SHP77 treated with DMSO at 0.1 percent for 48 hours (cell line): ENCODE measurements around the gene AGBL4.
A peak's percentile ranks its signal among the peaks of the same experiment; 100 is the strongest.

Experiments used
- DNase-seq: peaks from one replicate; lab custom pipeline; 2025; lab: John Stamatoyannopoulos, UW

AGBL4 gene

DNA sequence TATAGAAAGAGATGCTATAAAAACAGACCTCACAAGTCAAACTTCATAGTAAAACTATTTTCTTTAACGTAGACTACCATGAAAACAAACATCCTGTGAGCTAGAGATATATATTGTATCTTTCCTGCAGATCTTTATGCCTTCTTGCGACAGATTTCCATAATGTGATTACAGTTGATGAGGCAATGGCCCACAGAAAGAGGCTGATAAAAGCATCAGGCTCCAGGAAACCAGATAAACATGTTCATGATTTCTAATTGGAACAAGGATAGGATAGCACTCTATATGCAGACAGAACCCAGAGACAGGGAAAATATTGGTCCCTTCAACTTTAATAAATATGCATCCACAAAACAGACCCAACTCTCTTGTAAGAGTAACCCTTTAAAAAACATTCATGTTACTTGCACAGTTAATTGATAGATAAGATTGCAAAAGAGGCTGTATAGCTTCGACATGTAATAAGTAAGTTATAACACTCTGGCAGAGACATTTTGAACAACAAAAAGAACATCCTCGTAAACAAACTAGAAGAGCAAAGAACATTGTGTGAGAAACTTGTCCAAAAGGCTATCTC, 329.4 kb downstream of the AGBL4 start:
- DNase-seq: no peak

DNA sequence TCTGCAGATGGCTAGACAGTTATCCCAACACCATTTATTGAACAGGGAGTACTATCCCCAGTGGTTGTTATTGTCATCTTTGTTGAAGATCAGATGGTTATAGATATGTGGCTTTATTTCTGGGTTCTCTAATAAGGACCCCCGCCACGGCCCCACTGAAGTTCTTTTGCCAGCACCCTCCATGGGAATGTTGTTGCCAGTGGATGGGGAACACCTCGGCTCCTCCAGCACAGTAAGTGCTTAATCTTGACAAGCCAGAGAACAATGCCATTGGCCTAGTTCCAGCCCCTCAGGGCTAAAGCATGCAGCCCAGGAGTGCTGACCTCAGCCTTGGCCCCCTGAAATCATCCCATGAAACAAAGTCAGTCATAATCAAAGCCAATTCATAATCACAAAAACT, 337.6 kb downstream of the AGBL4 start:
- DNase-seq: no peak

DNA sequence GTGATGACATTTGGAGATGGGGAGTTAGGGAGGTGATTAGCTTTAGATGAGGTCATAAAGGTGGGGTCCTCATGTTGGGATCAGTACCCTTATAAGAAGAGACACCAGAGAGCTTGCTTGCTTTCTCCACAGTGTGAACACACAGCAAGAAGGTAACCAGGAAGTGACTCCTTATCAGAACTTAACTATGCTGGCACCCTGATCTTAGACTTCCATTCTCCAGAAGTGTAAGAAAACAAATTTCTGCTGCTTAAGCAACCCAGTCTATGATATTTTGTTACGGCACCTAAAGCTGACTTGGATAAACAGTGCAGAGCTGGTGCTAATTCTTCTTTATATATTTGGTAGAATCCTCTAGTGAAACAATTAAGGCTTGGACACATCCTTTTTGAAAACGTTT, 346.0 kb downstream of the AGBL4 start:
- no peak for DNase-seq

DNA sequence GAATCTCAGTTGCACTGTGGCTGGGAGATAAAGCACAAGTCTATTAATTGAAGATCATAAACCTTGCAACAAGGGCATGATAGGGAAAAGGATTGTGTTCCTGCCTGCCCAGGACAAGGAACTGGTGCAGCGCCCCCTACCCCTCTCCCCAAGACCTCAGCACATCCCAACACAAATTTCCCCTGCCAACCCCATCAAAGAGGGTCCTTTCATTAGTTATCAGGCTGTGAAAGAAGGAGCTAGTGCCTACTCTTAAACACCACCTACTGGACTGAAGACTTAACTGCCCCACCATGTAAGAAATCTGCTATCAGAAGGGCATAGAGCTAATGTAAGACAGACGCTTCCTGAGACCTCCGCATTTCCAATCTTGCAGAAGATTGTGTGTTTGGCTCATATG, 372.6 kb downstream of the AGBL4 start:
- DNase-seq: no peak

DNA sequence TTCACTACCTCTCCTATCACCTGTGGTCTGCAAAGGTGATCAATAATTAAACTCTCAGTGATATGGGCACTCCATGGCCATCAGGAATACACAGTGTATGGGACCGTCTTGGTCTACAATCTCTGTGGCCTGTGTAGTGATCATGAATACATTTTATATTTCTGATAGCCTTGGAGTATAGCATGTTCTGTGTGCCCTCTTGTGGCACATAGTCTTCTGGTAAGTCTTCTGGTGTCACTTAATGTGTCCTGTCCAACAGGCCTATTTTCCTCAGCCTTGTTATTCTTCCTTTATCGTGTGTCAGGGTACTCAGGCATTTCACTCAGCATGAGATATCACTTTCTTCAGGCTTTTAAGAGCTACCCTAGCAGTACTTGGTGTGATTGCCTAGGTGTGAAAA, 393.6 kb downstream of the AGBL4 start:
- DNase-seq: no peak

DNA sequence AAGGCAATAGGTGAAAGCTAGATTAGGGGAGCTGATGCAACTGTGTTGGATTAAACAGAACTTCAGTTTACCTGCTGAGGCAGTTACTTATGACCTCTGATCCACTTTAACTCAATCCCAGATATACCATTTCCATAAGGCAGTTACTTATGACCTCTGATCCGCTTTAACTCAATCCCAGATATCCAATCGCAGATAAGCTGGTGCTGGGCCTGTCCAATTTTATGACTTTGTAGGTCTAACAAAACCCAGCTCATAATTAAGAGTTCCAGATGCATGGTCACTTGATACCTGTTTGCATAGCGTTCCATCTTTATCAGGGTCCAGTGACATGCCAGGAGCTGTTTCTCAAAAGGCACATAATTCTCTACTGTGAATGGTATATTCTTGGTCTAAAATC, 396.0 kb downstream of the AGBL4 start:
- no peak for DNase-seq

DNA sequence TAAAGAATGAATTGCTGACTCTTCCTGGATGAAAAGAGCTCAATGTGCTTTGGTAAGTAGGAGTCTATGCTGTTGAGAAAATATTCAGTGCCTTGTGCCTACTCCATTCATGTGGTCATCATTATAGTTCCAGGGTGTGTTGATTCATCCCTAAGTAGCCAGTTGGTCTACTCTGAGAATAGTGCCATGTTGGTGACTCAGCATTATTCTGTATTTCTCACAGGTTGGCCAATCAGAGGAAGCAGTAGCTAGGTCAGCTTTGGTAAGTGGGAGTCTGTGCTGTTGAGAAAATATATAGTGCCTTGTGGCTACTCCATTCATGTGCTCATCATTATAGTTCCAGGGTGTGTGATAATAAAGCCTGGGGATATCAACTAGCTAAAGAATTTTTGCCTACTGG, 397.3 kb downstream of the AGBL4 start:
- no peak for DNase-seq

DNA sequence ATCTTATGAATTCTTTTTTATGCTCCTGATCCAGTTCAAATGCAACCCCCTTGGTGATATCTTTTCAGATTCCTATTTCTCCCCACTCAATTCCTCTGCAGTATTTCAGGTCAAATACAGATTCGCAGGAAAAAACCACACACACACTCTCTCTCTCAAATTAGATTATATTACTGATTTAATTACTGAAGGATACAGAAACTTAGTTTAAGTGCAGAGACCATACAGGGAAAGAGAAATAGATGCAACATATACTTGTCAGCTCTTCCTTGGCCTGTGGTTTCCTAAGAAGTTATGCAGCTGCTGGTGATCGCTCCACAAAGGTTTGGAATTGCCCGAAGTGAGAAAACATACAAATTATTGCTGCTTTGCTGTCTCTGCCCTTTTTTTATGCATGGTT, 400.9 kb downstream of the AGBL4 start:
- no peak for DNase-seq

DNA sequence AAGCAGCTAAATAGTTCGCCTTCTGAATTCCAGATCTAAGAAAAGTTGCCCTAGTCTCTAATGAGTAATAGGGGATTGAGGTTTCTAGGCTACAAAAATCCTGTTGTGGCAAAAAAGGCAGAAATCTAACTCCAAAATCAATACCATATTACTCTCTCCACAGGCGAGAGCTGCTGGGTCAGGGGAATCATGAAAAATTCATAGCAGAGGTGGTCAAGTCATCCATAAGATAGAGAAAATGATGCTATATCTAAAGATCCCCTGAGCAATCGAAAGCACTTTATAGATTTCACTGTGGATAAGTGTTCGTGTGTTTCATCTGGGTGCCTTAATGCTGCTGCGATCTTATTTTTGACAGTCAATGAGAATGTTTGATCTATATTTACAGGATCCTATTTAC, 417.7 kb downstream of the AGBL4 start:
- DNase-seq: no peak

DNA sequence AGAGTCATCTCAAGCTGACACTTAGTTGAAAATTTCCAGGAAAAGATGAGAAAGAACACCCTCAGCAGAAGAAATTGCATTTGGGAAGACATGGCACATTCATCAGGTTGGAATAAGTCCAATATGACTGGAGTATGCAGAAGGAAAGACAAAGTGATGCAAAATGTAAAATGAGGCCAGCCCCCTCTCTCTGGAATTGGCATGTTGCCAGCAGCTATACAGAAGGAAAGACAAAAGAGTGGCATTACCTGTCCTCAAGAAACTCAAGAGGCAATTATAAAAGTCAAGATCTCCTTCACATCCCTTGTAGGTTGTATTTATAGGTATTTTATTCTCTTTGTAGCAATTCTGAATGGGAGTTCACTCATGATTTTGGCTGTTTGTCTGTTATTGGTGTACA, 426.3 kb downstream of the AGBL4 start:
- no peak for DNase-seq

DNA sequence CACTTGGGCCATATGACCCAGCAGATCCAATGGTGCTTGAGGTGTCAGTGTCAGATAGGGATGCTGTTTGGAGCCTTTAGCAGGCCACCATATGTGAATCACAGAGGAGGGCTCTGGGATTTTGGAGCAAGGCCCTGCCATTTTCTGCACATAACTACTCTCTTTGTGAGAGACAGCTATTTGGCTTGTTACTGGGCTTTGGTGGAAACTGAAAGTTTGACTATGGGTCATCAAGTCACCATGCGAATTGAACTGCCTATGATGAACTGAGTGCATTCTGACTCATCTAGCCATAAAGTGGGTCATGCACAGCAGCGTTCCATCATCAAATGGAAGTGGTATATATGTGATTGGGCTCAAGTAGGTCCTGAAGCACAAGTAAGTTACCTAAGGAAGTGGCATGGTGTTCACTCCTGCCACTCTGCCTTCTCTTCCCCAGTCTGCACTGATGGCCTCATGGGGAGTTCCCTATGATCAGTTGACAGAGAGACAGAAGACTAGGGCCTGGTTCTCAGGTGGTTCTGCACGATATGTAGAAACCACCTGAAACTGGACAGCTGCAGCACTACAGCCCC, 447.3 kb downstream of the AGBL4 start:
- DNase-seq: no peak

DNA sequence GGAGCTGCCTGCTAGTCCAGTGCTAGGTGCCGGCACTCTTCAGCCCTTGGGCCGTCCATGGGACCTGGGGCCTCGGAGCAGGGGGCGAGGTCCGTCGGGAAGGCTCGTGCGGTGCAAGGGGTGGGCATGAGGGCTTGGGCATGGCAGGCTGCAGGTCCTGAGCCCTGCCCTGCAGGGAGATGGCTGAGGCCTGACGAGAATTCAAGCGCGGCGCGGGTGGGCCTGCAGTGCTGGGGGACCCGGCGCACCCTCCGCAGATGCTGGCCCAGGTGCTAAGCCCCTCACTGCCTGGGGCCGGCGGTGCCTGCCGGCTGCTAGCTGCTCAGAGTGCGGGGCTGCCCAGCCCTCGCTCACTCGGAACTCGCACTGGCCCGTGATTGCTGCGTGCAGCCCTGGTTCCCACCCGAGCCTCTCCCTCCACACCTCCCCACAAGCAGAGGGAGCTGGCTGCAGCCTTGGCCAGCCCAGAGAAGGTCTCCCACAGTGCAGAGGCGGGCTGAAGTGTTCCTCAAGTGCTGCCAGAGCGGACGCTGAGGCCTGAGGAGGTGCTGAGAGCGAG, 467.0 kb downstream of the AGBL4 start:
- no peak for DNase-seq

DNA sequence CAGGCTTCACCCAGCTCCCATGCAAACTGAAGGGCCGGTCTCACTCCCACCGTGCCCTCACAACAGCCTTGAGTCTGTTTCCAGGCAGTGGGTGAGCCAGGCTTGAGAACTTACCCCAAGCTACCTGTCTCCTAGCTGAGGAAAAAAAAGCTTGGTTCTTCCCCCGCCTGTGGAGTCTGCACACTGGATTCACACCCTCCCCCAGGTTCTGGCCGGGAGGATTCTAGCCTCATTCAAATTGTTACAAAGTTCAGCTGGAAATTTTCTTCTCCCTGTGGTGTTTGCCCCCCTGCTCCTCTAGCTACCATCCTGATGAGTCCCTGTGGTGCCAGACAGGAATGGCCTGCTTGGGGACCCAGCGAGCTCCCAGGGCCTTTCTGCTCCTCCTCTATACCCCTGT, 471.7 kb downstream of the AGBL4 start:
- DNase-seq: no peak

DNA sequence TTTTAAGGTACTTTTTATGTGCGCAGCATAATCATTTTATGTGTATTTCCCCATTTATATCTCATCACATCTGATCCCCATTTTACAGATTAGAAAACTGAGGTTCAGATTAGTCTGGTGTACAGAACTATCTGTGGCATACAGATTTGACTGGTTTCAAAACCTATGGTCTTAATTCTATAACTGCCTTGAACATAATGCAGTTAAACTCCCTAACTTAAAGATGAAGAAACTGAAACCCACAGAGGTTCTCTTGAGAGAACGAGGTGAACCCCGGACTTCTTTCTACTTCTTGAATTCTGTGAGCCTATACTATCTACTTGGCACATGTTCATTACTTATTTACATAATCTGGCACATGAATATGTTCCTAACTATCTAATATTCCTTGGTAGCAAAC, 479.1 kb downstream of the AGBL4 start:
- no peak for DNase-seq

DNA sequence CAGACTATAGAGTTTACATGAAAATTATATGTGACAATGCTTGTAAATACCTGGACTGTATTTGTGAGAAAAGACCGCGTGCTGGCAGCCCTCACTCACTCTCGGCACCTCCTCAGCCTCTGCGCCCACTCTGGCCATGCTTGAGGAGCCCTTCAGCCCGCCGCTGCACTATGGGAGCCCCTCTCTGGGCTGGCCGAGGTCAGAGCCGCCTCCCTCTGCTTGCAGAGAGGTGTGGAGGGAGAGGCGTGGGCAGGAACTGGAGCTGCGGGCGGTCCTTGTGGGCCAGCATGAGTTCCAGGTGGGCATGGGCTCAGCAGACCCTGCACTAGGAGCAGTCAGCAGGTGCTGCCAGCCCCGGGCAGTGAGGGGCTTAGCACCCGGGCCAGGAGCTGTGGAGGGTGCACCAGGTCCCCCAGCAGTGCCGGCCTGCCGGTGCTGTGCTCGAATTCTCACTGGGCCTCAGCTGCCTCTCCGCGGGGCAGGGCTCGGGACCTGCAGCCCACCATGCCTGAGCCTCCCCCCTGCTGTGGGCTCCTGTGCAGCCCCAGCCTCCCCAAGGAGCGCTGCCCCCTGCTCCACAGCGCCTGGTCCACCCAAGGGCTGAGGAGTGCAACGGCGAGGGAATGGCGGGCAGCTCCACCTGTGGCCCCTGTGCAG, 482.5 kb downstream of the AGBL4 start:
- no peak for DNase-seq

DNA sequence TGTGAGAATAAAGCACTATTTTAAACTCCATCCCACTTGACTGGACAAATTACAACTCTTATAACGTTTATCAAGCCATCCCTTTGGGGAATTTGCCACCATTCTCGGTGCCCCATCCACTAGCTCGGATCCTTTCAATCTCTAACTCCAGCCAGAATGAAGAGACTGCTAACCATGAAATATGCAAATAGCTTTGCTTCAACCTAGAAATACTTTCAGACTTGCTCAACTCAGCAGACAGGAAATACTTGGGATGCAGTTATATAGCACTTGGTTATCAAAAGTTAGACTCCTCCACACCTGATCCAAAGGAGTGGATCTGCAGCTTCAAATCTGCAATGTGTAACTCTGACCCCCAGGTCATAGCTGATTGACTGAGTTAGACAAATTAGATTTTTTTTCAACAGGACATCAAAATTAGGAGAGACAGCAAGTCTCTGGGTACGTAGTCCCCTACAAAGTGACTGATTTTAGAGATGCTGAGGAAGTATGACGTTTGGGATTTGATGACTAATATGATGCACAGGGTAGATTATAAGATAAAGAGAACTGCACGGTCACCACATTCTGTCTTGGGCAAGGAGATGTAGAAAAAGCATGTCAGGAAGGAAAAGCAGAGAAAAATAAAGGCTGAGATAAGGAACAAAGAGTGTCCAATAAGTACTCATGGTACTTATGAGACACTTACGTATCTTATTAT, 496.0 kb downstream of the AGBL4 start:
- no peak for DNase-seq

DNA sequence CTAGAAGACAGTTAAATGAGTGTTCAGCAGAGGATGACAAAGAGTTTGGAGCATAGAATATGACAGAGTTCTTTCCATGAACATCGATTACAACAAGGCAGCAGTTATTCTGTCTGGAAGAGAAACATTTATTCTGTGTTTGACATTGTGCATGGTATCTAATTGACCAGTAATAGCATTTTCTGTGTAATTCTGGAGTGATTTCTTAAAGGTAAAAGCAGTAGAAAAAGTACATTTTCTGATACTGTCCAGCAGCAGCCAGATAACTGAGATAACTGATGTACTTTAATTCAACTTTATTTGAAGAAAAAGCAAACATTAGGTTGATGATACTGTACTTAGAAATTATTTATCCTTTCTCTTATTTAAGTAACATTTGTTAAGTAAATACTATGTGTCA, 497.1 kb downstream of the AGBL4 start:
- DNase-seq: no peak

DNA sequence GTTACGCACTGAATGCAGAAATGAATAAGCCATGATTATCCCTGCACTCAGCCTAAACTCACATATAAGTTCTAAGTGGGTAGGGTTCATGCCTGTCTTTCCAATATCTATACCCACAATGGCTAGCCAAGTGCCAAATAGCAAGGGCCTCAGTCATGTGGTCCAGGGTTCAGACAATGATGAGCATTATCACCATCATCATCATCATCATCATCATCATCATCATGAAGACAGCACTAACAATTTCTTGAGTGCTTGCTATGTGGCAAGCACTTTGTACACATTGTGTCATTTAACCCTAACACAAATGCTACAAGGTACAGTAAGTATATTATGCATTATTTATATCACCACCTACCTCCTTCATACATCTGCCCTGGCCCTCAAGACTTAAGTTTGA, 500.0 kb downstream of the AGBL4 start:
- no peak for DNase-seq

DNA sequence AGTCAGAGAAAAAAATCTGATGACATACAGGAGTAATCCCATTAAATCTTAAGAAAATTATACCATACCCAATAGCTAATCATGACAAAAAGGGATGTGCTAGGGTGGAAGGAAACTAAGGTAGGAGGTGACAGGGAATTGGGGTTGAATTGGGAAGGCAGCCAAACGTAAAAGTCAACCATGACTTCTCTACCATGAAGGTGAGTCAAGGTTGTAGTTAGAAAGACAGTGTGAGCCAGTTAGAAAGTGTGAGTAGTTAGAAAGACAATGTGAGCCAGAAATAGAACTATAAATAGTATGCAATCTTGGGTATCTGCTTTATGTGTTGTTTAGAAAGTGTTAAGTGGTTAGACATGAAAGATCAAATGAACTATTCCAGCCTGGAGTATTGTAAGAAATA, 556.8 kb downstream of the AGBL4 start:
- no peak for DNase-seq

DNA sequence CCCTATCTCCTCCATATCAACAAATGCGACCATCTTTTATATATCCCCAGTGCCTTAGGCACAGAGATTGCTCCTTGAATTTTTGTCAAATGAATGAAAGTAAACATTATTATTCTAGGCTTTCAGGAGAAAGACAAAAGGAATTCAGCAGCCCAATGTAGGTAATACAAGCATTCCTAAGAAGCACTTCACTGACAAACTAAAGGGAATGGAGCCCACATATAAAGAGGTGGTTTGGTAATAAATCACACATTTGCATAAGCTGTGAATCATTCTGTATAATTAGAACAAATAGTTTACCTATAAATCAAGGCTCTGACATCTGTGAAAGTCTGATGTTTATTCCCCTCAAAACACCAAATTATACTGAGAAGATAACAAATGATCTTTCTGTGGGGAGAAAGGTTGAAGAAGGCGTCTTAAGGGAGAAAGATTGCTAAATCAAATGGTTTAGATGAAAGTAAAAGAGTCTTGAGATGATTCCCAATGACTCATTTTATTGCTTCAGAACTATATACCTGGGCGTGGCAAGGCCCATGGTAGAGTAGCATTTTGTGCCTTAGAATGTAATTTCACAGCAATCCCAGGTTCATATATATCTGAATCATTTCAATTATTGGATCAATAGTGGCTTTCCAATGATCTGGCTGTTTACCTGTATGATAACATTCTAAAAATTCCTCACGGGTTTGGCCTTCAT, 558.1 kb downstream of the AGBL4 start:
- no peak for DNase-seq

DNA sequence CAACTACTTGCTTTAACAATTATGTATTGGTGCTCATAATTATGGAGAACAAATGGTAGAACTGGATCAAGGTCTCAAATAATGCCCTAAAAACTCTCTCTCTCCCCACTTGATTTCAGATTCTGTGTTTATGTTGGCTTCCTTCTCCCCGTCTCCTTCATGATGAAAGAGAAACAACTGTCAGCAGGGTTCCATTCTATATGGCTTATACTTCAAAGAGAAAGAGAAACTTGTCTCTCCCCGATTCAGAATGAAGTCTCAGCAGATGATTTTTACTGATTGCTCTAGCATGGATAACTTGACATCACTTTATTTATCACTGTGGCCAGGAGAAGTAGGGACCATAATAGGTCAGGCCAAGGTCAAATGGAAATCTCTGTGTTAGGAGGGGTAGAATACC, 575.6 kb downstream of the AGBL4 start:
- DNase-seq: no peak

DNA sequence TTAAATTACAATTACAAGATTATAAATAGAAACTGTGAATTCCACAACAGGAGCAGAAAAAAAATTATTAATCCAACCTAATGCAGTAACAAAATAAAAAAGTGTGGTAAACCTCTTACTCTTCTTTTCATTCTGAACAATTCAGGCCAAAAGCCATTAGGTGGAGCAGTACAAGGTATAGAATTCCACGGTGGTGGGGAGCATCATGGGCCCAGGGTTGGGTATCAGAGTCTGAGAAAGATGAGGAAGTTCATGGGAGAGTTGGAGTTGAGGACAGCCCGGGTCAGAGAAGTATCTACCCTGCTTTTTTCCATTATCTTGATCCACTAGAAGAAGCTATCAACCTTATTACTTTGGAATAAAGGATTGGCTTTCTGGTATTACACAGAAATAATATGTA, 586.9 kb downstream of the AGBL4 start:
- DNase-seq: no peak

DNA sequence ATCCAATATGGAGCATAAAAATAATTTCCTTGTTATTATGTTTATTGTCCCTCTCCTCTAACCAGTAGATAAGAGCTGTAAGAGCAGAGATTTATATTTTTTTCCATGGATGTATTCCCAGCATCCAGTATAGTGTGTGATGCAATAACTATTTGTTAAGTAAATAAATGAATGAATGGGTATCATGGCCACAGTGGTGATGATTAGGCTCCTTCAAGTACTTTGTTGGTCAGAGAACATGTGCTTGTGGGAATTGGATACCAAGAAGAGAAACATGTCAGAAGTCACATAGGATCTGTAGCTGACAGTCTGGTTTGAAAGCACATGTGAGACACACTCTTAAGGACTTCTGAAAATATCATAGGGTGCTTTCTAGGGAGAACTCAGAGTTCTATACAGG, 588.5 kb downstream of the AGBL4 start:
- DNase-seq: peak; percentile 16
